Gastroesophageal sphincter (tissue), 3 donors: Measurements from ENCODE around the gene KRT28.

Experiments
- POLR2AphosphoS5 ChIP-seq: sonication (generic); formaldehyde crosslinking; IDR thresholded peaks from one replicate; pipeline ENCODE4 v1.6.1; 2017; ENCODE audit warnings: antibody characterized with exemption
- TF ChIP-seq, protein P1 (sequence below), 4 experiments: fragments of 200-600 bp in 2 of 4; fragments of 450-650 bp in 2 of 4; sonication (generic) in 1 of 4; IDR thresholded peaks; one replicate each; pipeline ENCODE4 v1.5.1; 2017 to 2019; ENCODE audit warnings: antibody characterized with exemption in 4 of 4, mild to moderate bottlenecking in 2 of 4, moderate library complexity in 2 of 4

- no peak for TF ChIP-seq POLR2AphosphoS5
- TF ChIP-seq, protein P1, sequence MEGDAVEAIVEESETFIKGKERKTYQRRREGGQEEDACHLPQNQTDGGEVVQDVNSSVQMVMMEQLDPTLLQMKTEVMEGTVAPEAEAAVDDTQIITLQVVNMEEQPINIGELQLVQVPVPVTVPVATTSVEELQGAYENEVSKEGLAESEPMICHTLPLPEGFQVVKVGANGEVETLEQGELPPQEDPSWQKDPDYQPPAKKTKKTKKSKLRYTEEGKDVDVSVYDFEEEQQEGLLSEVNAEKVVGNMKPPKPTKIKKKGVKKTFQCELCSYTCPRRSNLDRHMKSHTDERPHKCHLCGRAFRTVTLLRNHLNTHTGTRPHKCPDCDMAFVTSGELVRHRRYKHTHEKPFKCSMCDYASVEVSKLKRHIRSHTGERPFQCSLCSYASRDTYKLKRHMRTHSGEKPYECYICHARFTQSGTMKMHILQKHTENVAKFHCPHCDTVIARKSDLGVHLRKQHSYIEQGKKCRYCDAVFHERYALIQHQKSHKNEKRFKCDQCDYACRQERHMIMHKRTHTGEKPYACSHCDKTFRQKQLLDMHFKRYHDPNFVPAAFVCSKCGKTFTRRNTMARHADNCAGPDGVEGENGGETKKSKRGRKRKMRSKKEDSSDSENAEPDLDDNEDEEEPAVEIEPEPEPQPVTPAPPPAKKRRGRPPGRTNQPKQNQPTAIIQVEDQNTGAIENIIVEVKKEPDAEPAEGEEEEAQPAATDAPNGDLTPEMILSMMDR (IDR thresholded peaks at IDR 0.05): no peak
Measured at GRCh38 chr17:40816569-40816968, 16.8 kb upstream of the KRT28 start.
